Body of pancreas (tissue), 4 donors: ENCODE data around the gene HADHB. TPM values are rescaled to one million over a fixed set of nuclear protein-coding genes. Genes with fewer than 3 reads are reported as not detected.
"Not testable (repeated sequence)": the region's sequence is repeated elsewhere in the genome, so short reads cannot be mapped to it uniquely, and the experiment has no call there.

Source experiments
- ATAC-seq: fragments of 150-250 bp; one replicate; pipeline ENCODE4 v1.9.1; 2016
- DNase-seq, 4 donors: peaks; one replicate each; pipeline ENCODE4 v3.0.0-alpha.2; 2019
- H3K27ac ChIP-seq, 4 donors: fragments of 200-600 bp; sonication (generic); 1 replicate in 3 of 4; 2 replicates in 1 of 4; pipeline versions ENCODE4 v1.5.1 to v1.6.1; 2016 to 2019; ENCODE audit warnings: mild to moderate bottlenecking in 1 of 4, mixed read lengths in 1 of 4, moderate library complexity in 1 of 4
- H3K27me3 ChIP-seq, 2 donors: fragments of 200-600 bp; sonication (generic); one replicate each; pipeline ENCODE4 v1.6.0; 2016; ENCODE audit warnings: mild to moderate bottlenecking in 1 of 2
- H3K36me3 ChIP-seq, 2 donors: fragments of 200-600 bp; sonication (generic); replicated peaks in 1 of 2; 2 replicates each; pipeline ENCODE4 v1.5.1; 2016; ENCODE audit warnings: low read depth in 2 of 2; ENCODE audit not compliant: insufficient read depth in 1 of 2
- H3K4me1 ChIP-seq: fragments of 200-600 bp; sonication (generic); one replicate; pipeline ENCODE4 v1.6.0; 2016
- H3K4me3 ChIP-seq, 2 donors: fragments of 200-600 bp; sonication (generic); 1 replicate in 1 of 2; 2 replicates in 1 of 2; pipeline ENCODE4 v1.5.1; 2016 to 2019
- H3K9me3 ChIP-seq, 3 donors: fragments of 200-600 bp; sonication (generic); 1 replicate in 2 of 3; 2 replicates in 1 of 3; pipeline ENCODE4 v1.5.1; 2016
- CTCF ChIP-seq, 7 experiments: fragments of 450-650 bp in 4 of 7; fragments of 200-600 bp in 3 of 7; sonication (generic) in 3 of 7; IDR thresholded peaks; one replicate each; pipeline ENCODE4 v1.5.1; 2016 to 2019; ENCODE audit warnings: antibody characterized with exemption in 7 of 7
- POLR2A ChIP-seq, 3 donors: fragments of 450-650 bp; IDR thresholded peaks; one replicate each; pipeline ENCODE4 v1.6.1; 2016; ENCODE audit warnings: antibody characterized with exemption in 3 of 3, mild to moderate bottlenecking in 2 of 3
- WGBS, 2 donors: methylation state at CpG; one replicate each; pipeline ENCODE4 v1.1.5; 2017; 5-methylcytosine and 5-hydroxymethylcytosine counted together
- intact Hi-C: fragments of 100-400 bp; cut with DNase I; formaldehyde crosslinking; loops from one replicate; pipeline ENCODE4 v1.15.1; 2023
- total RNA-seq, 2 donors: library from RNA; depleted of rRNA; stranded (reverse); fragments of >200 nt; gene quantifications; one replicate each; pipeline ENCODE4 v1.1.0, GENCODE V29; 2016

Gene HADHB
- total RNA-seq, 2 donors from 2014 or later: 108 to 127 TPM

DNA sequence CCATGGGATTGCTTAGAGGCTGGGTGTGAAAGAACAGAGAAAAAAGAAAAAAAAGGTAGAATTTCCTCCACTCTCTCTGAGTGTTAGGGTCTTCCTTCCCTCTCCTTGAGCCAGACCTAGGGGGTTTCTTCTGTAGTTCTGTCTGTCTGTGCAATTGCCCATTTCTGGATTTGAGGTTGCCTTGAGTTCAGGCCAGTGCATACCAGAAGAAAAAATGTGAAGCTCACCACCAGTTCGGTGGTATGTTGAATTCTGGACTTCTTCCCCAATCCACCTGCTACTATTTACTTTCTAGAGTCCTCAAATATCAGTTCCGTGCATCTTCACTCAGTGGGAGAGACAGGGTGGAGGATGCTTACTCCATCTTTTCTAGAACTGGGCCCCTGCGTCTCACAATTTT is 85.9 kb downstream of the HADHB start:
- Histone ChIP-seq H3K27me3 (no peaks in the 10 kb centered on the region), H3K4me3 (no peak overlapping the region), H3K4me1 (peaks cover 7% of the 10 kb centered on the region), H3K36me3 (no peaks in the 10 kb centered on the region), H3K27ac (no peak overlapping the region), H3K9me3 (no peaks in the 10 kb centered on the region)
- DNase-seq (no peak), ATAC-seq (no peak)
- 66 to 77% methylated on average over 3 of the region's 3 CpGs for WGBS, 2 donors
- no peak for TF ChIP-seq CTCF (IDR thresholded peaks at IDR 0.05)
- TF ChIP-seq POLR2A (IDR thresholded peaks at IDR 0.05): no peak
- intact Hi-C loops: no loop called here

DNA sequence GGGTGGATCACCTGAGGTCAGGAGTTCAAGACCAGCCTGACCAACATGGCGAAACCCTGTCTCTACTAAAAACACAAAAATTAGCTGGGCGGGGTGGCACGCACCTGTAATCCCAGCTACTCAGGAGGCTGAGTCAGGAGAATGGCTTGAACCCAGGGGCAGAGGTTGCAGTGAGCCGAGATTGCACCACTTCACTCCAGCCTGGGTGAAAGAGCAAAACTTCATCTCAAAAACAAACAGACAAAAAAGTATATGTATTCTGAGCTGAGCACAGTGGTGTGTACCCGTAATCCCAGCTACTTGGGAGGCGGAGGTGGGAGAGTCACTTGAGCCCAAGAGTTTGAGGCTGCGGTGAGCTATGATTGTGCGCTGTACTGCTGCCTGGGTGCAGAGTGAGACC is 86.6 kb downstream of the HADHB start:
- intact Hi-C loops, ATAC-seq, H3K27ac ChIP-seq, H3K4me1 ChIP-seq, DNase-seq, H3K4me3 ChIP-seq, H3K9me3 ChIP-seq, H3K27me3 ChIP-seq, H3K36me3 ChIP-seq: not testable (repeated sequence)
- whole genome bisulfite sequencing, 2 donors: 85 to 86% methylated on average over 8 of the region's 8 CpGs

- no peaks in the 10 kb centered on the region for H3K9me3 ChIP-seq
- intact Hi-C loops: no loop called here
- H3K27me3 ChIP-seq: no peaks in the 10 kb centered on the region
- DNase-seq (peak in 1 of 4 donors; percentile 47), ATAC-seq (no peak)
- no peak for TF ChIP-seq CTCF (IDR thresholded peaks at IDR 0.05)
- no peak for TF ChIP-seq POLR2A (IDR thresholded peaks at IDR 0.05)
- no peak overlapping the region for H3K4me3 ChIP-seq
- H3K36me3 ChIP-seq: no peaks in the 10 kb centered on the region
- H3K4me1 ChIP-seq: peaks cover 7% of the 10 kb centered on the region
- H3K27ac ChIP-seq: peak overlapping the region in 1 of 4 donors; percentile 21
- WGBS, 2 donors: 12 to 83% methylated on average over 1 to 2 of the region's 2 CpGs
Measured at GRCh38 chr2:26333293-26333692, 88.6 kb downstream of the HADHB start.

GRCh38 chr2:26335231-26335630 is 90.5 kb downstream of the HADHB start:
- TF ChIP-seq POLR2A (IDR thresholded peaks at IDR 0.05) (no peak), CTCF (IDR thresholded peaks at IDR 0.05) (no peak)
- Histone ChIP-seq H3K9me3 (no peaks in the 10 kb centered on the region), H3K27ac (no peak overlapping the region), H3K4me1 (peaks cover under 1% of the 10 kb centered on the region), H3K36me3 (no peaks in the 10 kb centered on the region), H3K4me3 (no peak overlapping the region), H3K27me3 (no peaks in the 10 kb centered on the region)
- ATAC-seq (no peak), DNase-seq (no peak)
- intact Hi-C loops: no loop called here
- 35 to 37% methylated on average over 3 of the region's 3 CpGs for WGBS, 2 donors

GRCh38 chr2:26336719-26337118 is 92.0 kb downstream of the HADHB start:
- intact Hi-C loops: no loop called here
- Histone ChIP-seq H3K36me3 (no peaks in the 10 kb centered on the region), H3K4me3 (no peak overlapping the region), H3K4me1 (peaks cover 7% of the 10 kb centered on the region), H3K27ac (no peak overlapping the region), H3K27me3 (no peaks in the 10 kb centered on the region), H3K9me3 (no peaks in the 10 kb centered on the region)
- TF ChIP-seq CTCF (IDR thresholded peaks at IDR 0.05) (no peak), POLR2A (IDR thresholded peaks at IDR 0.05) (no peak)
- ATAC-seq (no peak), DNase-seq (no peak)
- 85 to 87% methylated on average over 2 of the region's 2 CpGs for WGBS, 2 donors
